ENCODE results near the gene ELAC1. TPM values are rescaled to one million over a fixed set of nuclear protein-coding genes. Genes with fewer than 3 reads are reported as not detected.

The ELAC1 gene
- total and polyA plus RNA-seq, 8 donors: 5.2 to 13.9 (median 11.8) TPM

- no peak overlapping the region for H3K4me3 ChIP-seq
- H3K27me3 ChIP-seq: no peaks in the 10 kb centered on the region
- H3K27ac ChIP-seq: no peak overlapping the region
- intact Hi-C loops (cut with DNase I): no loop called here
- H3K4me1 ChIP-seq: no peaks in the 10 kb centered on the region
- DNase-seq (no peak), ATAC-seq (no peak)
- H3K36me3 ChIP-seq: no peaks in the 10 kb centered on the region
- TF ChIP-seq CTCF (IDR thresholded peaks at IDR 0.05): no peak
- no peaks in the 10 kb centered on the region for H3K9me3 ChIP-seq
Observed at GRCh38 chr18:50953822-50954221, 14.0 kb upstream of the ELAC1 start.

- Histone ChIP-seq H3K36me3 (no peaks in the 10 kb centered on the region), H3K4me1 (no peaks in the 10 kb centered on the region), H3K27ac (no peak overlapping the region), H3K27me3 (no peaks in the 10 kb centered on the region), H3K4me3 (no peak overlapping the region), H3K9me3 (no peaks in the 10 kb centered on the region)
- no peak for TF ChIP-seq CTCF (IDR thresholded peaks at IDR 0.05)
- DNase-seq (no peak), ATAC-seq (no peak)
- intact Hi-C loops (cut with DNase I): no loop called here
Observed at GRCh38 chr18:50955253-50955652, 12.6 kb upstream of the ELAC1 start.

- no peak overlapping the region for H3K27ac ChIP-seq
- DNase-seq: no peak
- TF ChIP-seq CTCF (IDR thresholded peaks at IDR 0.05): no peak
- no peaks in the 10 kb centered on the region for H3K4me1 ChIP-seq
- no peak for ATAC-seq
- peaks cover 0 to 6% of the 10 kb centered on the region in 2 donors for H3K9me3 ChIP-seq
- H3K4me3 ChIP-seq: no peak overlapping the region
- no peaks in the 10 kb centered on the region for H3K36me3 ChIP-seq
- intact Hi-C loops (cut with DNase I): no loop called here
- no peaks in the 10 kb centered on the region for H3K27me3 ChIP-seq
Observed at GRCh38 chr18:50956116-50956515, 11.7 kb upstream of the ELAC1 start.

GRCh38 chr18:50961974-50962373 is 5.9 kb upstream of the ELAC1 start:
- no peak for TF ChIP-seq CTCF (IDR thresholded peaks at IDR 0.05)
- intact Hi-C loops (cut with DNase I): no loop called here
- ATAC-seq: no peak

GRCh38 chr18:50969448-50969847 is 1.6 kb downstream of the ELAC1 start:
- H3K4me3 ChIP-seq: no peak overlapping the region
- DNase-seq: no peak
- no peaks in the 10 kb centered on the region for H3K9me3 ChIP-seq
- TF ChIP-seq CTCF (IDR thresholded peaks at IDR 0.05): no peak
- H3K27me3 ChIP-seq: no peaks in the 10 kb centered on the region
- intact Hi-C loops (cut with DNase I): no loop called here
- ATAC-seq: no peak
- H3K4me1 ChIP-seq: peaks cover 9 to 29% of the 10 kb centered on the region in 2 donors
- H3K27ac ChIP-seq: no peak overlapping the region
- peaks cover 0 to under 1% of the 10 kb centered on the region in 2 donors for H3K36me3 ChIP-seq

More at GRCh38 chr18:50961974-50962373, 5.9 kb upstream of the ELAC1 start:
- Histone ChIP-seq H3K27me3 (no peaks in the 10 kb centered on the region), H3K36me3 (no peaks in the 10 kb centered on the region), H3K4me1 (no peaks in the 10 kb centered on the region), H3K4me3 (no peak overlapping the region), H3K9me3 (peaks cover 0 to 28% of the 10 kb centered on the region in 2 donors), H3K27ac (no peak overlapping the region)
- no peak for DNase-seq
